ENCODE measurements around the gene PLD3. TPM values are rescaled to one million over a fixed set of nuclear protein-coding genes. Genes with fewer than 3 reads are reported as not detected.

PLD3 gene
- total and polyA plus RNA-seq, 2 experiments from 2014 or later, result 181 to 490 TPM

DNA sequence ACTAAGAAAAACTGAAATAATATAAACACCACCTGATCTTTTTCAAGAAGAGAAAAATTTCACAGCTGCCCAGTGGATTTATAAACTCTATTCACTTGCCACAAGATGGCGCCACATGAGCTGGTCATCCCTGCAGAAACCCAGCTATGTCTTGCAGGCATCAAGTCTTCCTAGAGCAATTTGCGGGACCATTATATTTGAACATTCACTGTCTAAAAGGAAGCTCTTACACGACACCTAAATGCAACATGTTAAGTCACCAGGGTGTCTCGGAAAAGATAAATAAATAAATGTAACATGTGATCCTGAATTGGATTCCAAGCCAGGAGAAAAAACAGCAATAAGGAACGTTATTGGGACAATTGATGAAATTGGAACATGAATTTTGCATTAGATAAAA, 43.1 kb upstream of the PLD3 start:
- Mint-ChIP-seq H3K4me3 (no peak overlapping the region), H3K9me3 (no peaks in the 10 kb centered on the region), H3K36me3 (ENCODE audit: low read depth) (no peaks in the 10 kb centered on the region), H3K27ac (no peak overlapping the region), H3K27me3 (ENCODE audit: insufficient read depth, low read depth, poor library complexity) (no peaks in the 10 kb centered on the region), H3K4me1 (peaks cover 9% of the 10 kb centered on the region; the same call in 2 of the 3 replicates)
- Histone ChIP-seq H3F3A (replicated peaks; ENCODE audit: low read depth) (no peaks in the 10 kb centered on the region), H3K36me3 (ENCODE audit: insufficient read depth) (no peaks in the 10 kb centered on the region), H3K4me1 (ENCODE audit: insufficient read depth) (0 out of 2 replicates have a peak, but pooled peaks cover 7% of the 10 kb centered on the region), H3K79me2 (replicated peaks; ENCODE audit: insufficient read depth) (no peaks in the 10 kb centered on the region), H3K27ac (ENCODE audit: low read depth) (no peak overlapping the region), H3K9me2 (ENCODE audit: insufficient read depth) (no peaks in the 10 kb centered on the region), H3K4me2 (no peak overlapping the region), H2AFZ (no peak overlapping the region), H3K27me3 (ENCODE audit: insufficient read depth) (no peaks in the 10 kb centered on the region), H3K4me3 (no peak overlapping the region), H4K20me1 (replicated peaks; ENCODE audit: insufficient read depth) (no peaks in the 10 kb centered on the region)
- DNase-seq (ENCODE audit: low spot score), result peak; percentile 91
- peak; percentile 89 for ATAC-seq
- TF ChIP-seq NANOG (IDR thresholded peaks at IDR 0.05; ENCODE audit: borderline replicate concordance) (no peak), POLR2AphosphoS5 (IDR thresholded peaks at IDR 0.05; ENCODE audit: low read depth) (no peak), ZNF331 (CRISPR knock-in tag; IDR thresholded peaks at IDR 0.05; ENCODE audit: low read depth) (no peak)
- TF ChIP-seq, protein P1, sequence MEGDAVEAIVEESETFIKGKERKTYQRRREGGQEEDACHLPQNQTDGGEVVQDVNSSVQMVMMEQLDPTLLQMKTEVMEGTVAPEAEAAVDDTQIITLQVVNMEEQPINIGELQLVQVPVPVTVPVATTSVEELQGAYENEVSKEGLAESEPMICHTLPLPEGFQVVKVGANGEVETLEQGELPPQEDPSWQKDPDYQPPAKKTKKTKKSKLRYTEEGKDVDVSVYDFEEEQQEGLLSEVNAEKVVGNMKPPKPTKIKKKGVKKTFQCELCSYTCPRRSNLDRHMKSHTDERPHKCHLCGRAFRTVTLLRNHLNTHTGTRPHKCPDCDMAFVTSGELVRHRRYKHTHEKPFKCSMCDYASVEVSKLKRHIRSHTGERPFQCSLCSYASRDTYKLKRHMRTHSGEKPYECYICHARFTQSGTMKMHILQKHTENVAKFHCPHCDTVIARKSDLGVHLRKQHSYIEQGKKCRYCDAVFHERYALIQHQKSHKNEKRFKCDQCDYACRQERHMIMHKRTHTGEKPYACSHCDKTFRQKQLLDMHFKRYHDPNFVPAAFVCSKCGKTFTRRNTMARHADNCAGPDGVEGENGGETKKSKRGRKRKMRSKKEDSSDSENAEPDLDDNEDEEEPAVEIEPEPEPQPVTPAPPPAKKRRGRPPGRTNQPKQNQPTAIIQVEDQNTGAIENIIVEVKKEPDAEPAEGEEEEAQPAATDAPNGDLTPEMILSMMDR (conservative IDR thresholded peaks at IDR 0.05; ENCODE audit: low read depth in 2 of 2), result peak; percentile 87 to 95

DNA sequence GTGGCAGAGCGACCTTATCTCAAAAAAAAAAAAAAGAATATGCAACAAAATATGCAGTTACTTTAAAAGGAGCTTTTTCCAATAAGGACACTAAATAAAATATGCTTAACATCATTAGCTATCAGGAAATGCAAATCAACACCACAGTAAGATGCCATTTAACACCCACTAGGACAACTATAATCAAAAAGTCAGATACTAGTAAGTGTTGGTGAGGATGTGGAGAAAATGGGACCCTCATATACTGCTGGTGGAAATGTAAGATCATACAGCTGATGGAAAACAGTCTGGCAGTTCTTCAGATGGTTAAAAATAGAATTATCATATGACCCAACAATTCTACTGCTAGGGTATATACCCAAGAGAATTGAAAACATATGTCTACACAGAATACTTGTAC, 38.8 kb upstream of the PLD3 start:
- DNase-seq (ENCODE audit: low spot score) (no peak), ATAC-seq (no peak)
- Histone ChIP-seq H3K27ac (ENCODE audit: low read depth) (no peak overlapping the region), H4K20me1 (replicated peaks; ENCODE audit: insufficient read depth) (no peaks in the 10 kb centered on the region), H3K4me3 (no peak overlapping the region), H2AFZ (no peak overlapping the region), H3K9me2 (ENCODE audit: insufficient read depth) (no peaks in the 10 kb centered on the region), H3K4me1 (ENCODE audit: insufficient read depth) (0 out of 2 replicates have a peak, but pooled peaks cover under 1% of the 10 kb centered on the region), H3F3A (replicated peaks; ENCODE audit: low read depth) (no peaks in the 10 kb centered on the region), H3K36me3 (ENCODE audit: insufficient read depth) (no peaks in the 10 kb centered on the region), H3K27me3 (ENCODE audit: insufficient read depth) (no peaks in the 10 kb centered on the region), H3K79me2 (replicated peaks; ENCODE audit: insufficient read depth) (no peaks in the 10 kb centered on the region), H3K4me2 (no peak overlapping the region)
- Mint-ChIP-seq H3K9me3 (no peaks in the 10 kb centered on the region), H3K4me1 (peaks cover 3% of the 10 kb centered on the region; the same call in 1 of the 3 replicates), H3K36me3 (ENCODE audit: low read depth) (no peaks in the 10 kb centered on the region), H3K27me3 (ENCODE audit: insufficient read depth, low read depth, poor library complexity) (peaks cover 2% of the 10 kb centered on the region), H3K4me3 (no peak overlapping the region), H3K27ac (no peak overlapping the region)
- TF ChIP-seq, protein P2, sequence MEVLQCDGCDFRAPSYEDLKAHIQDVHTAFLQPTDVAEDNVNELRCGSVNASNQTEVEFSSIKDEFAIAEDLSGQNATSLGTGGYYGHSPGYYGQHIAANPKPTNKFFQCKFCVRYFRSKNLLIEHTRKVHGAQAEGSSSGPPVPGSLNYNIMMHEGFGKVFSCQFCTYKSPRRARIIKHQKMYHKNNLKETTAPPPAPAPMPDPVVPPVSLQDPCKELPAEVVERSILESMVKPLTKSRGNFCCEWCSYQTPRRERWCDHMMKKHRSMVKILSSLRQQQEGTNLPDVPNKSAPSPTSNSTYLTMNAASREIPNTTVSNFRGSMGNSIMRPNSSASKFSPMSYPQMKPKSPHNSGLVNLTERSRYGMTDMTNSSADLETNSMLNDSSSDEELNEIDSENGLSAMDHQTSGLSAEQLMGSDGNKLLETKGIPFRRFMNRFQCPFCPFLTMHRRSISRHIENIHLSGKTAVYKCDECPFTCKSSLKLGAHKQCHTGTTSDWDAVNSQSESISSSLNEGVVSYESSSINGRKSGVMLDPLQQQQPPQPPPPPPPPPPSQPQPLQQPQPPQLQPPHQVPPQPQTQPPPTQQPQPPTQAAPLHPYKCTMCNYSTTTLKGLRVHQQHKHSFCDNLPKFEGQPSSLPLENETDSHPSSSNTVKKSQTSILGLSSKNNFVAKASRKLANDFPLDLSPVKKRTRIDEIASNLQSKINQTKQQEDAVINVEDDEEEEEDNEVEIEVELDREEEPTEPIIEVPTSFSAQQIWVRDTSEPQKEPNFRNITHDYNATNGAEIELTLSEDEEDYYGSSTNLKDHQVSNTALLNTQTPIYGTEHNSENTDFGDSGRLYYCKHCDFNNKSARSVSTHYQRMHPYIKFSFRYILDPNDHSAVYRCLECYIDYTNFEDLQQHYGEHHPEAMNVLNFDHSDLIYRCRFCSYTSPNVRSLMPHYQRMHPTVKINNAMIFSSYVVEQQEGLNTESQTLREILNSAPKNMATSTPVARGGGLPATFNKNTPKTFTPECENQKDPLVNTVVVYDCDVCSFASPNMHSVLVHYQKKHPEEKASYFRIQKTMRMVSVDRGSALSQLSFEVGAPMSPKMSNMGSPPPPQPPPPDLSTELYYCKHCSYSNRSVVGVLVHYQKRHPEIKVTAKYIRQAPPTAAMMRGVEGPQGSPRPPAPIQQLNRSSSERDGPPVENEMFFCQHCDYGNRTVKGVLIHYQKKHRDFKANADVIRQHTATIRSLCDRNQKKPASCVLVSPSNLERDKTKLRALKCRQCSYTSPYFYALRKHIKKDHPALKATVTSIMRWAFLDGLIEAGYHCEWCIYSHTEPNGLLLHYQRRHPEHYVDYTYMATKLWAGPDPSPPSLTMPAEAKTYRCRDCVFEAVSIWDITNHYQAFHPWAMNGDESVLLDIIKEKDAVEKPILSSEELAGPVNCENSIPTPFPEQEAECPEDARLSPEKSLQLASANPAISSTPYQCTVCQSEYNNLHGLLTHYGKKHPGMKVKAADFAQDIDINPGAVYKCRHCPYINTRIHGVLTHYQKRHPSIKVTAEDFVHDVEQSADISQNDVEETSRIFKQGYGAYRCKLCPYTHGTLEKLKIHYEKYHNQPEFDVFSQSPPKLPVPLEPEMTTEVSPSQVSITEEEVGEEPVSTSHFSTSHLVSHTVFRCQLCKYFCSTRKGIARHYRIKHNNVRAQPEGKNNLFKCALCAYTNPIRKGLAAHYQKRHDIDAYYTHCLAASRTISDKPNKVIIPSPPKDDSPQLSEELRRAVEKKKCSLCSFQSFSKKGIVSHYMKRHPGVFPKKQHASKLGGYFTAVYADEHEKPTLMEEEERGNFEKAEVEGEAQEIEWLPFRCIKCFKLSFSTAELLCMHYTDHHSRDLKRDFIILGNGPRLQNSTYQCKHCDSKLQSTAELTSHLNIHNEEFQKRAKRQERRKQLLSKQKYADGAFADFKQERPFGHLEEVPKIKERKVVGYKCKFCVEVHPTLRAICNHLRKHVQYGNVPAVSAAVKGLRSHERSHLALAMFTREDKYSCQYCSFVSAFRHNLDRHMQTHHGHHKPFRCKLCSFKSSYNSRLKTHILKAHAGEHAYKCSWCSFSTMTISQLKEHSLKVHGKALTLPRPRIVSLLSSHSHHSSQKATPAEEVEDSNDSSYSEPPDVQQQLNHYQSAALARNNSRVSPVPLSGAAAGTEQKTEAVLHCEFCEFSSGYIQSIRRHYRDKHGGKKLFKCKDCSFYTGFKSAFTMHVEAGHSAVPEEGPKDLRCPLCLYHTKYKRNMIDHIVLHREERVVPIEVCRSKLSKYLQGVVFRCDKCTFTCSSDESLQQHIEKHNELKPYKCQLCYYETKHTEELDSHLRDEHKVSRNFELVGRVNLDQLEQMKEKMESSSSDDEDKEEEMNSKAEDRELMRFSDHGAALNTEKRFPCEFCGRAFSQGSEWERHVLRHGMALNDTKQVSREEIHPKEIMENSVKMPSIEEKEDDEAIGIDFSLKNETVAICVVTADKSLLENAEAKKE (CRISPR knock-in tag; IDR thresholded peaks at IDR 0.05), result no peak
